ENCODE measurements around the gene PHACTR4. TPM values are rescaled to one million over a fixed set of nuclear protein-coding genes. Genes with fewer than 3 reads are reported as not detected.

PHACTR4 gene
- total and polyA plus RNA-seq, 9 of the 15 experiments (the other 6 are each of a cell fraction or from before 2014, with no cell fraction given), result 6.4 to 43.6 (median 14.2) TPM

- no peak for TF ChIP-seq PBX2 (CRISPR knock-in tag; IDR thresholded peaks at IDR 0.05; ENCODE audit: low read depth)
- peak; percentile 62 for TF ChIP-seq PBX2 (tag; conservative IDR thresholded peaks at IDR 0.05; ENCODE audit: low read depth)
- no peak for TF ChIP-seq ZNF561 (CRISPR knock-in tag; conservative IDR thresholded peaks at IDR 0.05)
- TF ChIP-seq HINFP (tag; conservative IDR thresholded peaks at IDR 0.05; ENCODE audit: low read depth), result no peak
- peak; percentile 63 to 83; a peak in 3 of 4 replicates for TF ChIP-seq FOXK2 (conservative IDR thresholded peaks at IDR 0.05 in 1 of 2, IDR thresholded peaks at IDR 0.05 in 1 of 2; ENCODE audit: low read depth in 2 of 2)
- TF ChIP-seq RAD21 (CRISPR knock-in tag; conservative IDR thresholded peaks at IDR 0.05 in 1 of 2, IDR thresholded peaks at IDR 0.05 in 1 of 2), result 0 out of 4 replicates have a peak, but pooled peaks of 1 of the 2 experiments have one; percentile 7
These were observed 80.4 kb downstream of the PHACTR4 start (continued) for GRCh38 chr1:28449904-28450303.

Data from K562 (cell line).